Measurements from ENCODE around the gene MAN1A1. TPM values are rescaled to one million over a fixed set of nuclear protein-coding genes. Genes with fewer than 3 reads are reported as not detected.

MAN1A1 gene
- total and polyA plus RNA-seq, 2 experiments from 2014 or later = 2.0 to 8.7 TPM

- TF ChIP-seq ZNF331 (CRISPR knock-in tag; IDR thresholded peaks at IDR 0.05; ENCODE audit: low read depth) (no peak), NANOG (IDR thresholded peaks at IDR 0.05; ENCODE audit: borderline replicate concordance) (no peak), CREB1 (CRISPR knock-in tag; IDR thresholded peaks at IDR 0.05; ENCODE audit: low read depth) (no peak), JUNB (IDR thresholded peaks at IDR 0.05; ENCODE audit: unreplicated experiment) (no peak), CTCF (conservative IDR thresholded peaks at IDR 0.05; ENCODE audit: low read depth in 2 of 2) (no peak), EZH2phosphoT487 (IDR thresholded peaks at IDR 0.05; ENCODE audit: unreplicated experiment) (no peak), ETS1 (IDR thresholded peaks at IDR 0.05) (no peak), REST (IDR thresholded peaks at IDR 0.05; ENCODE audit: unreplicated experiment) (no peak), STAT1 (IDR thresholded peaks at IDR 0.05; ENCODE audit: unreplicated experiment) (no peak), EZH2 (IDR thresholded peaks at IDR 0.05; ENCODE audit: low read depth, unreplicated experiment) (no peak), ZNF114 (CRISPR knock-in tag; IDR thresholded peaks at IDR 0.05) (no peak), POLR2AphosphoS5 (IDR thresholded peaks at IDR 0.05; ENCODE audit: low read depth) (no peak)
- TF ChIP-seq, protein P1, sequence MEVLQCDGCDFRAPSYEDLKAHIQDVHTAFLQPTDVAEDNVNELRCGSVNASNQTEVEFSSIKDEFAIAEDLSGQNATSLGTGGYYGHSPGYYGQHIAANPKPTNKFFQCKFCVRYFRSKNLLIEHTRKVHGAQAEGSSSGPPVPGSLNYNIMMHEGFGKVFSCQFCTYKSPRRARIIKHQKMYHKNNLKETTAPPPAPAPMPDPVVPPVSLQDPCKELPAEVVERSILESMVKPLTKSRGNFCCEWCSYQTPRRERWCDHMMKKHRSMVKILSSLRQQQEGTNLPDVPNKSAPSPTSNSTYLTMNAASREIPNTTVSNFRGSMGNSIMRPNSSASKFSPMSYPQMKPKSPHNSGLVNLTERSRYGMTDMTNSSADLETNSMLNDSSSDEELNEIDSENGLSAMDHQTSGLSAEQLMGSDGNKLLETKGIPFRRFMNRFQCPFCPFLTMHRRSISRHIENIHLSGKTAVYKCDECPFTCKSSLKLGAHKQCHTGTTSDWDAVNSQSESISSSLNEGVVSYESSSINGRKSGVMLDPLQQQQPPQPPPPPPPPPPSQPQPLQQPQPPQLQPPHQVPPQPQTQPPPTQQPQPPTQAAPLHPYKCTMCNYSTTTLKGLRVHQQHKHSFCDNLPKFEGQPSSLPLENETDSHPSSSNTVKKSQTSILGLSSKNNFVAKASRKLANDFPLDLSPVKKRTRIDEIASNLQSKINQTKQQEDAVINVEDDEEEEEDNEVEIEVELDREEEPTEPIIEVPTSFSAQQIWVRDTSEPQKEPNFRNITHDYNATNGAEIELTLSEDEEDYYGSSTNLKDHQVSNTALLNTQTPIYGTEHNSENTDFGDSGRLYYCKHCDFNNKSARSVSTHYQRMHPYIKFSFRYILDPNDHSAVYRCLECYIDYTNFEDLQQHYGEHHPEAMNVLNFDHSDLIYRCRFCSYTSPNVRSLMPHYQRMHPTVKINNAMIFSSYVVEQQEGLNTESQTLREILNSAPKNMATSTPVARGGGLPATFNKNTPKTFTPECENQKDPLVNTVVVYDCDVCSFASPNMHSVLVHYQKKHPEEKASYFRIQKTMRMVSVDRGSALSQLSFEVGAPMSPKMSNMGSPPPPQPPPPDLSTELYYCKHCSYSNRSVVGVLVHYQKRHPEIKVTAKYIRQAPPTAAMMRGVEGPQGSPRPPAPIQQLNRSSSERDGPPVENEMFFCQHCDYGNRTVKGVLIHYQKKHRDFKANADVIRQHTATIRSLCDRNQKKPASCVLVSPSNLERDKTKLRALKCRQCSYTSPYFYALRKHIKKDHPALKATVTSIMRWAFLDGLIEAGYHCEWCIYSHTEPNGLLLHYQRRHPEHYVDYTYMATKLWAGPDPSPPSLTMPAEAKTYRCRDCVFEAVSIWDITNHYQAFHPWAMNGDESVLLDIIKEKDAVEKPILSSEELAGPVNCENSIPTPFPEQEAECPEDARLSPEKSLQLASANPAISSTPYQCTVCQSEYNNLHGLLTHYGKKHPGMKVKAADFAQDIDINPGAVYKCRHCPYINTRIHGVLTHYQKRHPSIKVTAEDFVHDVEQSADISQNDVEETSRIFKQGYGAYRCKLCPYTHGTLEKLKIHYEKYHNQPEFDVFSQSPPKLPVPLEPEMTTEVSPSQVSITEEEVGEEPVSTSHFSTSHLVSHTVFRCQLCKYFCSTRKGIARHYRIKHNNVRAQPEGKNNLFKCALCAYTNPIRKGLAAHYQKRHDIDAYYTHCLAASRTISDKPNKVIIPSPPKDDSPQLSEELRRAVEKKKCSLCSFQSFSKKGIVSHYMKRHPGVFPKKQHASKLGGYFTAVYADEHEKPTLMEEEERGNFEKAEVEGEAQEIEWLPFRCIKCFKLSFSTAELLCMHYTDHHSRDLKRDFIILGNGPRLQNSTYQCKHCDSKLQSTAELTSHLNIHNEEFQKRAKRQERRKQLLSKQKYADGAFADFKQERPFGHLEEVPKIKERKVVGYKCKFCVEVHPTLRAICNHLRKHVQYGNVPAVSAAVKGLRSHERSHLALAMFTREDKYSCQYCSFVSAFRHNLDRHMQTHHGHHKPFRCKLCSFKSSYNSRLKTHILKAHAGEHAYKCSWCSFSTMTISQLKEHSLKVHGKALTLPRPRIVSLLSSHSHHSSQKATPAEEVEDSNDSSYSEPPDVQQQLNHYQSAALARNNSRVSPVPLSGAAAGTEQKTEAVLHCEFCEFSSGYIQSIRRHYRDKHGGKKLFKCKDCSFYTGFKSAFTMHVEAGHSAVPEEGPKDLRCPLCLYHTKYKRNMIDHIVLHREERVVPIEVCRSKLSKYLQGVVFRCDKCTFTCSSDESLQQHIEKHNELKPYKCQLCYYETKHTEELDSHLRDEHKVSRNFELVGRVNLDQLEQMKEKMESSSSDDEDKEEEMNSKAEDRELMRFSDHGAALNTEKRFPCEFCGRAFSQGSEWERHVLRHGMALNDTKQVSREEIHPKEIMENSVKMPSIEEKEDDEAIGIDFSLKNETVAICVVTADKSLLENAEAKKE (CRISPR knock-in tag; IDR thresholded peaks at IDR 0.05) = no peak
- H3K4me3 ChIP-seq = no peak overlapping the region
- Mint-ChIP-seq H3K4me1 (no peaks in the 10 kb centered on the region), H3K36me3 (ENCODE audit: low read depth) (peaks cover 10% of the 10 kb centered on the region; the same call in 2 of the 3 replicates), H3K9me3 (peaks cover 5% of the 10 kb centered on the region), H3K27ac (no peak overlapping the region), H3K4me3 (no peak overlapping the region), H3K27me3 (ENCODE audit: insufficient read depth, low read depth, poor library complexity) (no peaks in the 10 kb centered on the region)
- H3K27ac ChIP-seq (ENCODE audit: low read depth) = no peak overlapping the region
- H4K20me1 ChIP-seq (replicated peaks; ENCODE audit: insufficient read depth) = no peaks in the 10 kb centered on the region
- no peak overlapping the region for H3K4me2 ChIP-seq
- H3K27me3 ChIP-seq (ENCODE audit: insufficient read depth) = no peaks in the 10 kb centered on the region
- H3K9me2 ChIP-seq (ENCODE audit: insufficient read depth) = no peaks in the 10 kb centered on the region
- no peaks in the 10 kb centered on the region for H3K79me2 ChIP-seq (replicated peaks; ENCODE audit: insufficient read depth)
- no peak overlapping the region for H2AFZ ChIP-seq
- no peaks in the 10 kb centered on the region for H3K4me1 ChIP-seq (ENCODE audit: insufficient read depth)
- H3K36me3 ChIP-seq (ENCODE audit: insufficient read depth) = no peaks in the 10 kb centered on the region
- ATAC-seq (no peak), DNase-seq (ENCODE audit: low spot score) (no peak)
- no peaks in the 10 kb centered on the region for H3F3A ChIP-seq (replicated peaks; ENCODE audit: low read depth)
Measured at GRCh38 chr6:119231394-119231793, 118.2 kb downstream of the MAN1A1 start.
